IPS-NIHi7 (cell line): ENCODE results near the gene MYLK4.

ENCODE experiments used
- DNase-seq: peaks from one replicate; pipeline ENCODE4 v3.0.0; 2012; ENCODE audit warnings: mixed read lengths; ENCODE audit errors: extremely low spot score

The MYLK4 gene

DNA sequence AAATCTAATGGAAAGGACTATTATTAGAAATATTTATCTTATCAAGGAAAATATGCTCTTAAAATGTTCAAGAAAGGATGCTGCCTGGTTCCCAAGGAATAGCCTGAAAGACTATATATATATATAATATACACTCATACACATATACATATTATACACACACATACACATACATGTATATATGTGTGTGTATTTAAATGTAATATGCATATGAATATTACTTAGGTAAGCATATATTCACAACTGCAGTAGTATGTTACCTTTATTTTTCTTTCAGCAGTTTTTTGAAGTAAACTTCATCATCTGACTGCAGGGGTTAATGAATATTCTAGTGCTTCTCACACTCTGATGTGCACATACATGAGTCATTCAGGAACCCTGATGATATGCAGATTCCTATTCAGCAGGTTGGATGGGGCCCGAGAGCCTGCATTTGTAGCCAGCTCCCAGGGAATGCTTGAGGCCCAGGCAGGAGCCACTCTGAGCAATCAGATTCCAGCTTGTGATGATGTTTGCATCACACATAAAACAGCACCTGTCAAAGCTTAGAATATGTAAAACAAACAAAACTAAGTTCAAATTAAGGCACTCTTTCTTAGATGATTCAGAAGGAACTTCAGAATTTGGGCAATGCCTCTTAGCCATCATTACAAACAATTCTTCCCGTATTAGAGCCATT lies 16.1 kb downstream of the MYLK4 start:
- DNase-seq = peak; percentile 62

DNA sequence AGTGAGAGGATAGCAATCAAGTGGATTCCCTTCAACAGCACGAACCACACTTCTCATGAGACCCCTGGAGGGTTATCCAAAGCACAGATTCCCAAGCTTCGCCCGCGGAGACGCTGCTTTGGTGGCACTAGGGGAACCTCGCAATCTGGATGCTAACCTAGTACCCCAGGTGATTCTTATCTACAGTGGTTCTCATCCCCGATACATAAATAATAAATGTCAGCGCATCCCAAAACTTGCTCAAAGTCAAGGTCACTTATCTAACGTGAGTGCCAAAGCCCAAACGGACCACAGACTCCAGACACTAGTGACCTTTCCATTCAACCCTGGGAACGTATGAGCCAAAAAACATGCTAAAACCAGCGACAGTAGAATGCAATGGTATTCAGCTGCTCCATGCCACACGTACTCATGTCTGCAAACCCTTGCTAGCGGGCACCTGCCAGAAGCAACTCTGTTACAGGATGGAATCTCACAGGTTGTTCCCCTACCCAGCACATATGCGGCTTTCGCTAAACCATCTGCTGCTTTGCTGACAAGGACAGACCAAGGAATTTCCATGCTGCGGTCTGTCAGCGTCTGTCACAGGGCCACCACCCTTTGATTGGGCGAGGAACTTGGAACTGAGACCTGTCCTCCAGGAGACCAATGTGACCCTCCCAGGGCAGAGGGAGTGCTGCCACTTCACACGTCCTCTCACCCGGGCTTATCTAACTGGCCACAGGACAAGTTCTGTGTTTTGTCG lies 16.8 kb downstream of the MYLK4 start:
- DNase-seq = no peak

DNA sequence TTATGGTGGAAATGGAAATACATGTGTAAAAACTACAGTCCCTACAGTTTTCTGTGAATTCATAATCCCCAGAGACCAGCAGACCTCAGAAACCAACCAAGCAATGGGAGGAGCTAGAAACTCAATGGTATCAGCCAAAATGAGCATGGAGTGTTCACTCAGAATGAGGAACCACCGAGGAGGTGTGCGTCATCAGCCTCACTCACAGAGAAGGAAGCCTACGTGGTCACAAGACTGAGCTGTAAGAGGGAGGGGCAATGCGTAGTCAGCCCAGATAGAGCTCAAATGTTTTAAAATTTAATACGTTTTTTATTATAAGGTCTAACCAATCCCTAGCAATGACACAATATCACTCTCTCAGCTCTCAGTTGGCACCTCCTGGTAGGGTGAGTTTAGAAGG lies 17.4 kb downstream of the MYLK4 start:
- DNase-seq = no peak

DNA sequence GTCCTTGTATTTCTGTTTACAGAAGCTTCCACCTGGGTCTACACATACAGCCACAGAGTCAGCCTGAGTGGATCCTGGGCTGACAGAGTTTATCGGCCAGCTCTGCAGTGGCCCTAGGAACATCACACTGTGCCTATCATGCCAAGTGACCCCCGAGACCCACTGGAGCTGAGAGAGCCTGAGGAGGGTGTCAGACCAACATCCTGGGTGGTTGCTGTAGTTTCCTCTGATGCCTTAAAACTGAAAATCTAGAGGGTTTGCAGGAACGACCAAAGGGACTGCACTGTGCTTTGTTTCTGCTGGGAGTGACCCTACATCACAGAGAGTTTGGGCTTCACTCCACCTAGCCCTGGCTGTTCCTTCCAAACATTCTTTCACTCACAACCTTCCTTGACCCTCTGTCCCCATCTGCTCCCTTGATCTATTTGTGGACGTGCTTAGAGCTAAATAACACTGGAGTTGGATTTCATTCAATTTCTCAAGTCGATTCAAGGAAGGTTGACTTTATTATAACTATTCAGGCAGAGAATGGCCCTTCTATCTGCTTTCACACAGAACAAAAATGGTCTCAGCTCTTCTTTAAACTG lies 18.1 kb downstream of the MYLK4 start:
- DNase-seq = no peak

DNA sequence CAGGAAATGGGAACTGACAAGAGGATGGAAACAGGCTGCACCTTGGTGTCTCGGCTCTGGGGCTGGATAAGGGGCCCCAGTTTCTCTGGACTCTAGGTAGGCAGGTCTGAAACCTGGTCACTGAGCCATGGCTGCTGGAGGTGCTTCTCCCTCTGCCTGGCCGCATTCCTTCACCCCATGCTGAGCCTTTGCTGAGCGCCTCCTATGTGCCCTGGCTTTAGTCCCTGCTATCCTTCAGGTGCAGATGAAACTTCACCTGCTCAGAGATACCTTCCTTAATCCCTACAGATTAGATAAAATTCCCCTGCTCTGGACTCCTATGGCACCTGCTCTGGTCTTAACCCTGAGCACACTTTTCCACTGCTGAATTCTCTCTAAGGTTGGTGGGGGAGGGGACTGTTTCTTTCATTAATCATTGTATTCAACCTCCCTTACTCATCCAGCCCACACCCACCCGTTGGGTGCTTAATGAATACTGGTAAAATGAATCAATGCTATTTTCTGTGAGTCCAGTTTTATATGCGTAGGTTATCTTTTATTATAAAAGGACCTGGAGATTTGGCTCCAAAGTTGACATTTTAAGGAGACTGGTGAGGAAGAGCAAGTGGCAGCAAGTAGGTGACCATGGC lies 19.3 kb downstream of the MYLK4 start:
- peak; percentile 58 for DNase-seq

DNA sequence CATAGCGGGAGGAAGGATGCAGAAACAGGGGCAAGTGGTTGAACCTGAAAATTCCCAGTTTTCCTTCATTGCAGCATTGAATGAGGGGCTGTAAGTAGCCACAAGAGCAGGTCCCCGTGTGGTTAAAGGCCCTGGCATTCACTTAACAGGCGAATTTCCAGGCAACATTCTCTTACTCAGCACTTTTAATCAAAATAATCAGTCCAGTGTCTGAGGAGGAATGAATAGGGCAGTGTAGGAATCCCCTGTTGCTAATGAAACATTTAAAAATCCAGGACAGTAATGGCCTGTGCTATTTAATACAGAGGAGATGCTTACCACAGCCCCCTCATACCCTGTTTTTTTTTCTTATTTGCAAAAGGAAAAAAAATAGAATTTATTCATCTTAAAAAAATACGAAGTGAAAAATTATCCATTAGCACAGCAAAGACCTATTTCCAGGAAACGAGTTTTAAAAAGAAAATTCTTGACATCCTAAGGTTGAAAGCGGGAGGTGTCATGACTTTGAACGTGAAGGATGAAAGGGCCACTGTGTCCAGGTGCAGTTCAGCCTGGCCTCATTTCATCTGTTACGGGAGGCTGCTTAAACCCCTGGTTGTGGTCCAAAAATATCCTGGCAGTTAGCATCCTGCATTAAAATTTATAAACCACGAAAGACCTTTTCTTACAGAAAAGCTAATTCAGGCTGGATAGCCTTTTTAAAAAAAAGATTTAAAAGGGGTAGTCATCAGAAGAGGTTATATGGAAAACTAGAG lies 20.2 kb downstream of the MYLK4 start:
- DNase-seq = no peak

DNA sequence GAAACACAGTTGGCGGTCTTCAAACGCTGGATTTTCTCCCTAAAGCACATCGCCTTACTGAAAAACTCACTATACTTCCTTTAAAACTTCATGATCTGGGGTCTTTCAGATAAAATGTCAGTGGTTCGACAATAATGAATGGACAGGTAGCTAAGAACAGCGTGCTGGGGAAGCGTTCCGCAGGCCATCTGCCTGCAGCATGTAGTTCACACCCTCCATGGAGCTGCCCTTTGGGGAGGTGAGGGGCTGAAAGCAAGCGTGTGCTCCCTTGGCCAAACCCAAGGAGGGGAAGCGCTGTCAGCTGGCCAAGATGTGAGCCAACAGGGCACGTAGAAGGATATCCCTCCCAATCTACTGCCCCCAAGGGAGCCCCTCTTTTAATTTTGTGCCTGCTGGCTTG lies 20.8 kb downstream of the MYLK4 start:
- DNase-seq = no peak

DNA sequence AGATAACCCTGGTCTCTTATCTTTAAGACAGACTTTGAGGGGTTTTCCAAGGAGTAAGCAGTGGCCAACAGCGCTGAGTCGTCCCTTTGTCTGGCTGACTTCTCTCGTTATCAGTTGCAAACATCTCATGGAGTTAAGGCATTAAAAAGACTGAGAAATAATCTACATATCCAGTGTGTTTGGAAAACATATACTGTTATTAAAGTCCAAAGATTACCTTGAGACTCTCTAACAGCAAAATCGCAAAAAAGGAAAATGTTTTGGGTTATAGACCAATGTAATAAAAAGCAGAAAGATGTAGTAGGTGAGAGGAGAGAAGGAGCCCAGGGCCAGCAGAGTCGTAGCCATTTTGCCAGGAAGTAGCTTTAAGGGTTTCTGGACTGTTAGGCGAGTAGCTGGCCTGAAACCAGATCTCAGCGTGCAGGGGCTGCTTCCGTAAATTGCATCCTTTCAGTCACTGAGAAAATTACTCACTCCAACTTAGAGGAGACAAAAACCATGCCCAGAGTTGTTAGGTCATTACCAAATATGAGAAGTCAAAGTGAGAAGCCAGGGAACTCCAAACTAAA lies 24.6 kb downstream of the MYLK4 start:
- no peak for DNase-seq

DNA sequence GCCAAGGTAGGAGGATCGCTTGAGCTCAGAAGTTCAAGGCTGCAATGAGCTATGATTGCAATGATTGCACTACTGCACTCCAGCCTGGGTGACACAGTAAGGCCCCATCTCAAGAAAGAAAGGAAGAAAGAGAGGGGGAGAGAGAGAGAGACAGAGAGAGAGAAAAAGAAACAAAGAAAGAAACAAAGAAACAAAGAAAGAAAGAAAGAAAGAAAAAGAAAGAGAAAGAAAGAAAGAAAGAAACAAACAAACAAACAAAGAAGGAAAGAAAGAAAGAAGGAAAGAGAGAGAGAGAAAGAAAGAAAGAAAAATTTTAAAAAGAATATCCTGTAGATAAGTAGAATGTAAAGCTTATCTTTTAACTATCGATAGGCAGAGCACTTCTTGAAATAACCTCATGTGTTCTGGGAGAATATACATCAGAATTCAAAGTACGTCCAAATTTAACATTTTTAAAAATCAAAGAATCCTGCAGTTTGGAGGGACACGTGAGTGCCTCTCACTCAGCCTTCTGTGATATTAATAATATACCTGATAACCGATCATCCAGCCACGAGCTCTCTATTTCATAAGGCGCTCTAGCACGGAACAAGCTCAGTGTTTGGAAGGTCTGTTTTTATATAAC lies 25.2 kb downstream of the MYLK4 start:
- DNase-seq = no peak

DNA sequence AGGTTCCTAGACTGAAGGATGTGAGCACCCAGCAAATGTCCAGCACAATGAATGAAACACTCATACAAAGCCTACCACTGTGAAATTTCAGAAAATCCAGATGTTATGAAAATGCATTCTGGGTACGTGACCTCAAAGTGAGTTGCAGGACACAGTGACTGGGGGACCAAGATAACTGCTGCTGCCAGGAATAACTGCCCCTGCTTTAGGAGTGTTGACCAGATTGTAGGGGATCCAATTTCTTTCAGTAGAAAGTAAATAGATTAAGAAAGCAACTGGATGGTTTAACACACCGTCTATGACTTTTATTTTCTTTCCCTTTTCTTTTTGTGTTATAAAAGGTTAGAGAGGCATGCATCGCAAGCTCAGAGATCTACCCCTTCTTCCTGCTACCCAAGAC lies 29.5 kb downstream of the MYLK4 start:
- no peak for DNase-seq

DNA sequence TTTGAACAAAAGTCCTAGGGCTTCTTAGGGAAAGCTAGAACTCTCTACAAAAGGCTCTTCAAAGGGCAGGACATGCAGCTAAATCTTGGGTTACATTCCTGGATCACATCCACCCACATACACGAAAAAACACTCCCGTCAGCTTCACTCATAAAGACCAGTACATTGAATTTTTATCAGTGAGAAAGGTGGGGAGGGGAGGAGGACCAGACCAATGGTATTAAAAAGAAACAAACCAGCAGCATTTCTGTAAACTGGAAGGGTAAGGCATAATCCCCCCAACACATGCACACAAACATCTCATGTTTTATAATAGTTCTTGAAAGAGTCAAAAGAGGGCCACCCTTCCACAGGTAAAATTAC lies 31.6 kb downstream of the MYLK4 start:
- no peak for DNase-seq

DNA sequence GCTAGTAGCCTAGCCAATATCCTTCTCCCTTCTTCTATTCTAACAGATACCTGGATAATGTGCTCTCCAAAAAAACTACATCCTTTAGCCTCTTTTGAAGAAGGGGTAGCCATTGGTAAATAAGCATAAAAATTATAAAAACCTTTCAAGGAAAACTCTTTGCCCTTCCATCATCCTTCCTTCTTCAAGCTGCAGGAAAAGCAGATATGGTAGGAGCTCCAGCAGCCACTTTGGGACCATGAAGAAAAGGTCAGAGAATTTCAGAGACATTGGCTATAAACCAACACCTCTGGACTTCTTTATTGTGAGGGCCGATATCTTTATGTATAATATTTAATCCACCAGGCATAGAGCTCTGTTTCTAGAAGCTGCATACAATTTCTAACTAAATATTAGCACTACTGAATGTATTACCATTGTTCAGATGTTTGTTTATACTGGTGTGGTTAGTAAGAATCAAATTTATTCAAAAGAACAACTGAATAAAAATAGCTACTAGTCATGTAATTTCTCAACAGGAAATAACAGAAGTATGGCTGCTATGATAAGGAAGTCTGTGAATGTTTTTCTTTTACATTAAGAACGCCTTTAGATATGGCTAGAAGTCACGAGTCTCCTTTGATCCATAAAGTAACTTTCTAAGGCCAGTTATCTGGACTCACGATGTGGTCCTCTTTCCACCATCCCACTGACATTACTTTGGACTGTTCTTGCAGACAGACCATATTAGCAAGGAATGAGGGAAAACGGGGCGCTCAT lies 32.2 kb downstream of the MYLK4 start:
- no peak for DNase-seq

DNA sequence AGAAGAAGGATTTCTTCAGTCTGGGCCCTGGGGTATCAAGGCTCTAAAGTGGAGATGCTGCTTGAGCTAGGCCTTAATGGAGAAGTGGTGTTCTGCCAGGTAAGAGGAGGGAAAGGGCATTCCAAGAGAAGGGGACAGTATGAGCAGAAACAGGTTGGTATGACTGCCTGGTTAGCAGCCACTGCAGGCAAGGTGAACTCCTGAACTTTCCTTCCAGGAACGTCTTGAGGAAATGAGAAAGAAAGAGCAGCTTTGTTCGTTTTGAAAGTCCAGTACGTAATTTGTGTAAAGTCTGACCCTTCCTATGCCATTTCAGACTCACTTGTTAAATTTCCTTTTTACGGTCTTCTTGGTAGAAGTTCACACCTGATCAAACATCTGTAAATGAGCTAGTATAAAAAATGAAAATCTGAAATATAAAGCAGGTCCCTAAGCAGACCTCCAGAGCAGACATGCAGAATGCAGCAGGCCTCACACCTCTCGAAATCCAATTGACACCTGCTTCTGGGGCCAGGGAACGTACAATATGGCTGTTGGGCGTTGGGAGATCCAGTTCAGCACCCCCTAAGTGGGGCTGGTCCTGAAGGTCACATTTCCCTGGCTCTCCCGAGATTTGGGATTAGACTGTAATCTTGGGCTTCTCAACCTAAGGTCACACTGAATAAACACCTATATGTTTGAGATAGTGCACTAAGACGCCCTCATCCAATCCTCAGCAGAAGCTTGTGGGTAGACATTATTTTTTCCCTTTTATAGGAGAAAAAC lies 33.6 kb downstream of the MYLK4 start:
- no peak for DNase-seq

DNA sequence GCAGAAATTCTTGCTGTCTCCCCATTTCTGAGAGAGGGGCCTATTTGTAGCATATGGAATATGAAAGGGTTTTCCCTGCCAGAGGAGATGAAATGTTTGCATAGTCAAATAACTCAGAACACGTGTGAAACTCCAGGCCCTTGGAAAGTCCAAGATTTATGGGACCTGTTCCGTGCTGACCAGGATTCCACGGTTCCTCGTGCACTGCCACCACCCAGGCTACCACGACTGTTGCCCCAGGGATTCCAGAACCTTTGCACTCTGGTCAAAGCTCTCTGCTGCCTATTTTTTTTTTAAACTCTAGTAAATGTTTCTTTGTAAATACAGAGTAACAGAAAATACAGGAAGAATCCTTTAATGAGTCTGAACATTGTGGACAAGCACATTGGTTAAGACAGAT lies 35.0 kb downstream of the MYLK4 start:
- no peak for DNase-seq

DNA sequence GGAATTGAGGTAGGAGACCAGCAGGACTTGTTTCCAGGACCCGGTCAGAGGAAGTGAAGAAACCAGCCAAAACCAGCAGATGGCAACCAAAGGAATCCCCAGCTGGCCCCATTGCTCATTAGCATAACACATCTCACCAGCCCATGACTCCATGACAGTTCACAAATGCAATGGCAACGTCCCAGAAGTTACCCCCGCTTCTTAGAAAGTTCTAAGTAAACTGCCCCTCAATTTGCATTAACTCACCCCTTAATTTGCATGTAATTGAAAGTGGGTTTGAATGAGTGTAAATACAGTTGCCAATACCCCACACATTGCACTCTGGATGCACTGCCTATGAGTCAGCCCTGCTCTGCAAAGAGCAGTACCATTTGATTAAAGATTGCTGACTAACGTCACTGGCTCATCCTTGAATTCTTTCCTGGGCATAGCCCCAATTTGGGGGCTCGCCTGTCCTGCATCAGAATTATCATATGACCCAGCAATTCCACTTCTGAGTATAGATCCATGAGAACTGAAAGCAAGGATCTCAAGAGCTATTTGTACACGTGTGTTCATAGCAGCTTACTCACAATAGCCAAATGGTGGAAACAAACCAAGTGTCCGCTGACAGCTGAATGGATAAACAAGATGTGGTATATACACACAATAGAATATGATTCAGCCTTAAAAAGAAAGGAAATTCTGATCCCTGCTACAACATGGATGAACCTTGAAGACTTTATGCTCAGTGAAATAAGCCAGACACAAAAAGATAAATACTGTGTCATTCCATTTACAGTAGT lies 36.4 kb downstream of the MYLK4 start:
- DNase-seq = no peak

DNA sequence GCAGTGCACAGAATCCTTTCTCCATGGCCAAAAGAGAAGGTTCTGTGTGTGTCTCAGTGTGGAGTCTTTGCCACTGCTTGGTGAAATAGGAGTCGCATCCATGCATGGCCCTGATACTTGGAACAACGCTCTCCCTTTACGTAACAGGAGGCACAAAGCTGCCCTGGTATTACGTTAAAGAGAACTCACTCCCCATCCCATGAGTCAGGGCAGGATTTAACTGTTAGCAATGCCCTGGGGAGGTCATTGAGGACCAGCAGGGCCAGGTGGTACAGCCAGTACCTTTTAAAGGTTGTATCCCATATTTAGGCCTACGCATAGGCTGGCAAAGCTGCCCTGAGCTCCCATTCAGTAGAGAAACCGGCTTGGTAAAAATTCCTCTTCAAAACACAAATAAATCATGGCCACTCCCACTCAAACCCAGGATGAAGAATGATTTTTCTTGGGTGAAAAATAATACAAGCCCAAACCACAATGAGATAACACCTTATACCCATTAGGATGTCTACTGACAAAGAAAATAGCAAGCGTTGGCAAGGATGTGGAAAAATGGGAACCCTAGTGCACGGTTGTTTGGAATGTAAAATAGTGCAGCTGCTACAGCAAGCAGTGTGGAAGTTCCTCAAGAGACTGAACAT lies 37.1 kb downstream of the MYLK4 start:
- DNase-seq = no peak

DNA sequence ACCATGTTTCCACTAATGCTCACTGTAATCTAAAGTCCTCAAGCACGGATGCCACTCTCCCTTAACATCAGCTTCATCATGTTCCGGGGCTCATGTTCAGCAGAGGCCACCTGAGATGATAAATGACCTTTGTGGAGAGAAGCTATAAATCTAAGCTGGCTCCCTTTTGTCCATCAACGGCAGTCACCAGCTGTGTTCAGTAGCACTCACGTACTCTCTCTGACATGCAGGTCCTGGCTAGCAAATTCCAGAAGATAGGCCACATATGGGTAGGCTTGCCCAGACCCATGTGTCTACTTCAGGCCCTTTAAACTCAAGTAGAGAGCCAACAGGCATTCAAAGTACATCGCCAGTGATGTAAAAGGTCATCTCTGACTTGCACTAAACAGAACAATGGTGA lies 38.6 kb downstream of the MYLK4 start:
- no peak for DNase-seq

DNA sequence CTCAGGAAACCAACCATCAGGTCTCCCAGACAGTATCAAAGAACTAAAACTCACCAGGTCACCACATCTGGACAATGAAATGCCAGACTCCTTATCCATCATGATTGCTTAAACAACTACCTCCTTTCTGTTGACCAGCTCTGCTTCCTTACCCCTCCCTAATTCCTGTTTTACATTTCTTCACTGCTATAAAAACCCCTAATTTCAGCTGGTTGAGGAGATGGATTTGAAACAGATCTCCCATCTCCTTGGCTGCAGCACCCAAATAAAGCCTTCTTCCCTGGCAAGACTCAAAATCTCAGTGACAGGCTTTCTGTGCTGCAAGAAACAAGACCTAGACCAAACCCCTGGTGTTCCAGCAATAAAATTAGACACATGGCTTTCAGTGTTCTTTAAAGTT lies 40.3 kb downstream of the MYLK4 start:
- no peak for DNase-seq

DNA sequence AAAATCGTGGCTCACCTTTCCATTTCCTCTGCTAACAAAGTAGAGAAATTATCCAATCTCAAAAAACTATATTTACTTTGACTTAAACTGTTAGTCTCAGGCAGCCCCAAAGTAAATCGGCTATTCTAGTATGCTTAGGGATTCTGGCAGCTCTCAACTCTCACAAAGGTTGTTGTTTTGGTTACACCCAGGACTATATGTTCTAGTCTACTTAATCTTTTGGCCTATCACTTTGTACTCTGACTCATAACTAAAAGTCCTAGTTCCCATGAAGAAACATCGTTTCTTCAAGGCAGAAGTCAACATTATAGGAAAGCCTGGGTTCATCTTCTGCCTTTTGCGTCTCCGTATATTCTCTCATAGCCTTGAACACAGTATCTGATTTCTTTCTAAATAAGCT lies 42.3 kb downstream of the MYLK4 start:
- no peak for DNase-seq
